Measurements from ENCODE around the gene CD2AP.
"Not testable (repeated sequence)": the region's sequence is repeated elsewhere in the genome, so short reads cannot be mapped to it uniquely, and the experiment has no call there.

CD2AP gene

GRCh38 chr6:47529734-47530133, 52.1 kb downstream of the CD2AP start:
- no peak overlapping the region for H2AFZ ChIP-seq (ENCODE audit: low read length, unreplicated experiment)
- no peak overlapping the region for H3K4me3 ChIP-seq (ENCODE audit: low read depth, low read length)
- peaks cover 24% of the 10 kb centered on the region for H3K79me2 ChIP-seq (ENCODE audit: control insufficient read depth, insufficient read depth, low read length, unreplicated experiment)
- no peak overlapping the region for H3K27ac ChIP-seq (ENCODE audit: low read depth, low read length)
- H3K27me3 ChIP-seq (ENCODE audit: insufficient read depth, low read length) = no peaks in the 10 kb centered on the region
- peaks cover 20% of the 10 kb centered on the region; the same call in 1 of the 2 replicates for H3K36me3 ChIP-seq (ENCODE audit: insufficient read depth, low read length)
- no peaks in the 10 kb centered on the region for H3K4me1 ChIP-seq (ENCODE audit: control insufficient read depth, insufficient read depth, low read length, unreplicated experiment)

- 0 out of 2 replicates have a peak, but pooled peaks cover 7% of the 10 kb centered on the region for H3K36me3 ChIP-seq (ENCODE audit: insufficient read depth, low read length)
These were observed 55.5 kb downstream of the CD2AP start for GRCh38 chr6:47532981-47533585.

GRCh38 chr6:47534063-47534462, 56.5 kb downstream of the CD2AP start:
- H3K79me2 ChIP-seq (ENCODE audit: control insufficient read depth, insufficient read depth, low read length, unreplicated experiment) = peaks cover 12% of the 10 kb centered on the region

More at GRCh38 chr6:47532981-47533585, 55.5 kb downstream of the CD2AP start:
- Histone ChIP-seq H3K27ac (ENCODE audit: low read depth, low read length) (no peak overlapping the region), H2AFZ (ENCODE audit: low read length, unreplicated experiment) (no peak overlapping the region), H3K4me1 (ENCODE audit: control insufficient read depth, insufficient read depth, low read length, unreplicated experiment) (no peaks in the 10 kb centered on the region), H3K27me3 (ENCODE audit: insufficient read depth, low read length) (no peaks in the 10 kb centered on the region), H3K4me3 (ENCODE audit: low read depth, low read length) (no peak overlapping the region), H3K79me2 (ENCODE audit: control insufficient read depth, insufficient read depth, low read length, unreplicated experiment) (peaks cover 12% of the 10 kb centered on the region)

DNA sequence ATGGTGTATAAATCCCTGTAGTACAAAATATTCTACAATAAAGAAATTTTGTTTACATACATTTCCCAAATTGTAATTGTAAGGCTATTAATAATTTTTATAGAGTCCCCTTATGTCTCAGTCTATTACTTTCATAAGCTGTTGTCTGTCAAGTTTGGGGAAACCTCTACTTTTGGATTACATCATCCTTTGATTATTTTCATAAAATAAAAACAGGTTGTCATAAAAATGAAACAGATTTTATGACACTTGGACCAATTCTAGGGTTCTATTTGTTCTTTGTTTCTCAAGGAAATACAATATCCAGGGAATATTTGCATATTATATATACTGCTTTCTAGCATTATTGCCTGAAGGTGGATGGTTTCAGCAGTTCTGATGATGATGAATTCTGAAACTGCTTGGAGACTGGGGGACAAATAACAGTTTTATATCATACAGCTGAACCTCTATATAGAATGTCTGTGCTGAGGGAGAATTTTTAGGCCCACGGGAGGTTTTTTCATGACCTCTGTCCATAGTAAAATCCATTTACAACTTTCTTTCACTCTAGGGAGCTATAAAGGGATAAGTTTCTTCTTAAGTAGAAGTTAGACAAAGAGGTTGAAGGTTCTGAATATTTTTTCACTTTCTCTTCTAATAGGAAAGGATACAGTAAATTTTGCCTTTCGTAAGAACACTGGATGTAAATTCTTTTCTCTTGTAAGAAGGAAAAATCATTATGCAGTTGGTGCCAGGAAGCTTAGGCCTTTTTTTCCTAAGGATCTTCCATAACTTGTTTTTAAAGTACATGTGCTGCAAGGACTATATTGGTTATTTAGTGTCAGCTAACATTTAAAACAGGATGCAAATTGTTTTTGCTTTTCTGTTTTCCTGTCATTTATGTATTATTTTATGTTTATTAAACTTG, 58.0 kb downstream of the CD2AP start:
- H3K27me3 ChIP-seq (ENCODE audit: insufficient read depth, low read length) = no peaks in the 10 kb centered on the region
- no peak overlapping the region for H3K27ac ChIP-seq (ENCODE audit: low read depth, low read length)
- H3K79me2 ChIP-seq (ENCODE audit: control insufficient read depth, insufficient read depth, low read length, unreplicated experiment) = peaks cover 4% of the 10 kb centered on the region
- H2AFZ ChIP-seq (ENCODE audit: low read length, unreplicated experiment) = no peak overlapping the region
- no peaks in the 10 kb centered on the region for H3K4me1 ChIP-seq (ENCODE audit: control insufficient read depth, insufficient read depth, low read length, unreplicated experiment)
- no peak overlapping the region for H3K4me3 ChIP-seq (ENCODE audit: low read depth, low read length)
- 0 out of 2 replicates have a peak, but pooled peaks cover 6% of the 10 kb centered on the region for H3K36me3 ChIP-seq (ENCODE audit: insufficient read depth, low read length)

More at GRCh38 chr6:47534063-47534462, 56.5 kb downstream of the CD2AP start:
- Histone ChIP-seq H3K4me3 (ENCODE audit: low read depth, low read length) (no peak overlapping the region), H3K36me3 (ENCODE audit: insufficient read depth, low read length) (0 out of 2 replicates have a peak, but pooled peaks cover 7% of the 10 kb centered on the region), H3K27me3 (ENCODE audit: insufficient read depth, low read length) (no peaks in the 10 kb centered on the region), H2AFZ (ENCODE audit: low read length, unreplicated experiment) (no peak overlapping the region), H3K27ac (ENCODE audit: low read depth, low read length) (no peak overlapping the region), H3K4me1 (ENCODE audit: control insufficient read depth, insufficient read depth, low read length, unreplicated experiment) (no peaks in the 10 kb centered on the region)

- Histone ChIP-seq H2AFZ (ENCODE audit: low read length, unreplicated experiment) (no peak overlapping the region), H3K27me3 (ENCODE audit: insufficient read depth, low read length) (no peaks in the 10 kb centered on the region), H3K36me3 (ENCODE audit: insufficient read depth, low read length) (0 out of 2 replicates have a peak, but pooled peaks cover 4% of the 10 kb centered on the region), H3K79me2 (ENCODE audit: control insufficient read depth, insufficient read depth, low read length, unreplicated experiment) (peaks cover 7% of the 10 kb centered on the region), H3K27ac (ENCODE audit: low read depth, low read length) (no peak overlapping the region), H3K4me3 (ENCODE audit: low read depth, low read length) (no peak overlapping the region), H3K4me1 (ENCODE audit: control insufficient read depth, insufficient read depth, low read length, unreplicated experiment) (no peaks in the 10 kb centered on the region)
These were observed 59.3 kb downstream of the CD2AP start for GRCh38 chr6:47536816-47537401.

- H3K27me3 ChIP-seq (ENCODE audit: insufficient read depth, low read length) = no peaks in the 10 kb centered on the region
- no peaks in the 10 kb centered on the region for H3K4me1 ChIP-seq (ENCODE audit: control insufficient read depth, insufficient read depth, low read length, unreplicated experiment)
- H3K36me3 ChIP-seq (ENCODE audit: insufficient read depth, low read length) = peaks cover 37% of the 10 kb centered on the region
- no peak overlapping the region for H3K4me3 ChIP-seq (ENCODE audit: low read depth, low read length)
- H3K79me2 ChIP-seq (ENCODE audit: control insufficient read depth, insufficient read depth, low read length, unreplicated experiment) = peaks cover 3% of the 10 kb centered on the region
- H2AFZ ChIP-seq (ENCODE audit: low read length, unreplicated experiment) = no peak overlapping the region
- no peak overlapping the region for H3K27ac ChIP-seq (ENCODE audit: low read depth, low read length)
These were observed 67.6 kb downstream of the CD2AP start for GRCh38 chr6:47545223-47545622.

GRCh38 chr6:47551670-47552069, 74.1 kb downstream of the CD2AP start:
- H3K79me2 ChIP-seq (ENCODE audit: control insufficient read depth, insufficient read depth, low read length, unreplicated experiment) = no peaks in the 10 kb centered on the region
- H3K27ac ChIP-seq (ENCODE audit: low read depth, low read length) = no peak overlapping the region
- no peak overlapping the region for H3K4me3 ChIP-seq (ENCODE audit: low read depth, low read length)
- H3K4me1 ChIP-seq (ENCODE audit: control insufficient read depth, insufficient read depth, low read length, unreplicated experiment) = no peaks in the 10 kb centered on the region
- no peak overlapping the region for H2AFZ ChIP-seq (ENCODE audit: low read length, unreplicated experiment)
- peaks cover 14% of the 10 kb centered on the region for H3K36me3 ChIP-seq (ENCODE audit: insufficient read depth, low read length)
- no peaks in the 10 kb centered on the region for H3K27me3 ChIP-seq (ENCODE audit: insufficient read depth, low read length)

GRCh38 chr6:47552319-47552718, 74.7 kb downstream of the CD2AP start:
- Histone ChIP-seq H3K79me2 (ENCODE audit: control insufficient read depth, insufficient read depth, low read length, unreplicated experiment) (no peaks in the 10 kb centered on the region), H3K4me1 (ENCODE audit: control insufficient read depth, insufficient read depth, low read length, unreplicated experiment) (no peaks in the 10 kb centered on the region), H3K27me3 (ENCODE audit: insufficient read depth, low read length) (no peaks in the 10 kb centered on the region), H3K4me3 (ENCODE audit: low read depth, low read length) (no peak overlapping the region), H3K36me3 (ENCODE audit: insufficient read depth, low read length) (peaks cover 9% of the 10 kb centered on the region; the same call in 1 of the 2 replicates), H2AFZ (ENCODE audit: low read length, unreplicated experiment) (no peak overlapping the region), H3K27ac (ENCODE audit: low read depth, low read length) (no peak overlapping the region)

GRCh38 chr6:47553243-47553642, 75.7 kb downstream of the CD2AP start:
- not testable (repeated sequence) for H3K4me3 ChIP-seq (ENCODE audit: low read depth, low read length); H3K27ac ChIP-seq (ENCODE audit: low read depth, low read length); H3K36me3 ChIP-seq (ENCODE audit: insufficient read depth, low read length); H3K4me1 ChIP-seq (ENCODE audit: control insufficient read depth, insufficient read depth, low read length, unreplicated experiment); H3K79me2 ChIP-seq (ENCODE audit: control insufficient read depth, insufficient read depth, low read length, unreplicated experiment); H3K27me3 ChIP-seq (ENCODE audit: insufficient read depth, low read length); H2AFZ ChIP-seq (ENCODE audit: low read length, unreplicated experiment)

- not testable (repeated sequence) for H3K4me3 ChIP-seq (ENCODE audit: low read depth, low read length); H3K79me2 ChIP-seq (ENCODE audit: control insufficient read depth, insufficient read depth, low read length, unreplicated experiment); H3K36me3 ChIP-seq (ENCODE audit: insufficient read depth, low read length); H3K4me1 ChIP-seq (ENCODE audit: control insufficient read depth, insufficient read depth, low read length, unreplicated experiment); H2AFZ ChIP-seq (ENCODE audit: low read length, unreplicated experiment); H3K27me3 ChIP-seq (ENCODE audit: insufficient read depth, low read length); H3K27ac ChIP-seq (ENCODE audit: low read depth, low read length)
These were observed 78.9 kb downstream of the CD2AP start for GRCh38 chr6:47556459-47556858.
